OCI-LY7 (cell line): ENCODE data around the gene SELENOI. TPM values are rescaled to one million over a fixed set of nuclear protein-coding genes. Genes with fewer than 3 reads are reported as not detected.

Experiments used
- BruUV-seq: library from RNA; stranded (reverse); fragments of 400-500 nt; replicated peaks from 2 replicates; lab custom pipeline; 2021; lab: Mats Ljungman, UMichigan
- CTCF ChIA-PET: fragments of 300-600 bp; sonication (Branson Sonifier 250); formaldehyde crosslinking; loops from one replicate; lab custom pipeline; 2022; ENCODE audit warnings: antibody characterized with exemption; ENCODE audit not compliant: unreplicated experiment; lab: Charles Lee
- POLR2A ChIA-PET: fragments of 300-600 bp; sonication (Branson Sonifier 250); formaldehyde crosslinking; loops from one replicate; lab custom pipeline; 2022; ENCODE audit warnings: antibody characterized with exemption; lab: Charles Lee
- DNase-seq: peaks from one replicate; pipeline ENCODE4 v3.0.0-alpha.2; 2015; ENCODE audit warnings: low spot score
- H2AFZ ChIP-seq: fragments of 200-600 bp; sonication (generic), shearing (Covaris generic); 2 replicates; pipeline ENCODE4 v1.6.1; 2014; ENCODE audit warnings: mild to moderate bottlenecking, antibody characterized with exemption, low read length, moderate library complexity
- H3K27ac ChIP-seq: fragments of 200-600 bp; sonication (generic); 2 replicates; pipeline ENCODE4 v1.5.1; 2014; ENCODE audit warnings: mixed run types, low read depth, mild to moderate bottlenecking, moderate library complexity, low read length, inconsistent platforms; ENCODE audit not compliant: poor library complexity, severe bottlenecking
- H3K36me3 ChIP-seq: fragments of 200-600 bp; sonication (generic); 2 replicates; pipeline ENCODE4 v1.6.1; 2014; ENCODE audit warnings: mild to moderate bottlenecking, antibody characterized with exemption, low read length, moderate library complexity, mixed read lengths; ENCODE audit not compliant: insufficient read depth
- H3K4me1 ChIP-seq: fragments of 200-600 bp; sonication (generic); 2 replicates; pipeline ENCODE4 v1.5.1; 2014; ENCODE audit warnings: mild to moderate bottlenecking, low read length; ENCODE audit not compliant: insufficient read depth, poor library complexity, severe bottlenecking
- H3K4me2 ChIP-seq: fragments of 200-600 bp; sonication (generic); 2 replicates; pipeline ENCODE4 v1.6.1; 2014; ENCODE audit warnings: mild to moderate bottlenecking, low read length
- H3K4me3 ChIP-seq: fragments of 200-600 bp; sonication (generic); 2 replicates; pipeline ENCODE4 v1.5.1; 2014; ENCODE audit warnings: mild to moderate bottlenecking, low read depth, low read length; ENCODE audit not compliant: poor library complexity, severe bottlenecking
- H3K79me2 ChIP-seq: fragments of 200-600 bp; sonication (generic); 2 replicates; pipeline ENCODE4 v1.6.1; 2016; ENCODE audit warnings: low read depth, mild to moderate bottlenecking, low read length, moderate library complexity, mixed read lengths; ENCODE audit not compliant: insufficient read depth
- H3K9me2 ChIP-seq: fragments of 200-600 bp; sonication (generic); 2 replicates; pipeline ENCODE4 v1.6.1; 2016; ENCODE audit warnings: mild to moderate bottlenecking, low read length, mixed read lengths; ENCODE audit not compliant: insufficient read depth
- H3K9me3 ChIP-seq: fragments of 200-600 bp; sonication (generic); 2 replicates; pipeline ENCODE4 v1.6.1; 2014; ENCODE audit warnings: mild to moderate bottlenecking, mixed run types, low read length, mixed read lengths
- H4K20me1 ChIP-seq: fragments of 200-600 bp; sonication (generic); 2 replicates; pipeline ENCODE4 v1.6.1; 2014; ENCODE audit warnings: mild to moderate bottlenecking, antibody characterized with exemption, low read length, moderate library complexity, mixed read lengths; ENCODE audit not compliant: insufficient read depth
- EZH2phosphoT487 ChIP-seq: fragments of 200-600 bp; sonication (generic); IDR thresholded peaks from 2 replicates; pipeline ENCODE4 v1.6.1; 2018; ENCODE audit warnings: low read depth, borderline replicate concordance, mild to moderate bottlenecking, mixed run types, antibody characterized with exemption, low read length, moderate library complexity, mixed read lengths
- intact Hi-C: fragments of 100-400 bp; cut with micrococcal nuclease; formaldehyde crosslinking; loops from one replicate; pipeline ENCODE4 v1.10.0; 2022; ENCODE audit not compliant: unreplicated experiment
- total RNA-seq, 2 experiments: library from RNA; depleted of rRNA in 1 of 2; stranded (reverse); fragments of >200 nt in 1 of 2; shearing (Covaris generic) in 1 of 2; gene quantifications; 2 replicates each; pipeline ENCODE4 v1.2.3, GENCODE V29; 2014 to 2022
- TF ChIP-seq, protein P1 (sequence below): fragments of 200-600 bp; sonication (generic); conservative IDR thresholded peaks from 2 replicates; pipeline ENCODE4 v1.5.1; 2014; ENCODE audit warnings: mild to moderate bottlenecking, antibody characterized with exemption, low read length, moderate library complexity, mixed read lengths

The SELENOI gene
- total RNA-seq, 2 experiments from 2014 or later = 29.0 to 53.1 TPM

DNA sequence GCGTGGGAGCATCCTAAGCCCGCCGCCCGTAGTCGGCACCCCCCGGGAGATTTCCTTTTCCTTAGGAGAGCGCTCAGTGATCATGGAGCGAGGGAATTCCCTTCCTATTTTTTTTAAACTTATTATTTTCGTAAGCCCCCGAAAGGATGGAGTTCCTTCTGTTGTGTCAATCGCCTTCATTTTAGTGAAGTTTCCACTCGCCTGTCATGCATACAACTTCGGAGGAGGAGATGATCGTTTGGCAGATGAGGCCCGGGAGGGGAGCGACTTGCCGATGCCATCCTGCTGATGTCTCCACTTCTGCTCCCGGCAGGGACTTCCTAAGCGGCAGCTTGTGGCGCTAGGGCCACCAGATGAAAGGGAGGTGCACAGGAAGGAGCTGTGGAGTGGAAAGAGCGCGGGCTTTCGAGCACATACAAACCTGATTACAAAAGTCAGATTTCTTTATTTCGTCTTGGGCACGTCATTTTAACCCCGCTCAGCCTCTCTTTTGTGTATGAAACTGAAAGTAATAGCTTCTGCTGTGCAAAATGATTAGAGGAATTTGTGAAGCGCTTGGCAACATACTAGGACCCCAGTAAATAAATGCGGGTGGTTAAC lies 611 bp downstream of the SELENOI start, which contains the start of gene ADGRF3:
ADGRF3 (minus strand) TSS at position 336 of the 600 bp plus-strand sequence. CDS start 555 bp downstream, outside the sequence.
- intact Hi-C loops = loop anchor here (2.0 to 5.0 kb wide), 2 partner anchors 104 to 314 kb away; partner anchors contain the start of gene RAB10
- no peaks in the 10 kb centered on the region for H3K9me3 ChIP-seq
- H3K79me2 ChIP-seq = peaks cover 74% of the 10 kb centered on the region
- peak within 1 kb of the TSS; percentile 77 for H3K27ac ChIP-seq
- H3K4me1 ChIP-seq = peaks cover 28% of the 10 kb centered on the region
- peaks cover 21% of the 10 kb centered on the region for H4K20me1 ChIP-seq
- BruUV-seq = no TSS peak
- H3K4me3 ChIP-seq = peak within 1 kb of the TSS; percentile 83
- CTCF ChIA-PET = no interaction called here
- H2AFZ ChIP-seq = peak within 1 kb of the TSS; percentile 71; the same call in 1 of the 2 replicates
- peak; percentile 81 for DNase-seq
- TF ChIP-seq, protein P1, sequence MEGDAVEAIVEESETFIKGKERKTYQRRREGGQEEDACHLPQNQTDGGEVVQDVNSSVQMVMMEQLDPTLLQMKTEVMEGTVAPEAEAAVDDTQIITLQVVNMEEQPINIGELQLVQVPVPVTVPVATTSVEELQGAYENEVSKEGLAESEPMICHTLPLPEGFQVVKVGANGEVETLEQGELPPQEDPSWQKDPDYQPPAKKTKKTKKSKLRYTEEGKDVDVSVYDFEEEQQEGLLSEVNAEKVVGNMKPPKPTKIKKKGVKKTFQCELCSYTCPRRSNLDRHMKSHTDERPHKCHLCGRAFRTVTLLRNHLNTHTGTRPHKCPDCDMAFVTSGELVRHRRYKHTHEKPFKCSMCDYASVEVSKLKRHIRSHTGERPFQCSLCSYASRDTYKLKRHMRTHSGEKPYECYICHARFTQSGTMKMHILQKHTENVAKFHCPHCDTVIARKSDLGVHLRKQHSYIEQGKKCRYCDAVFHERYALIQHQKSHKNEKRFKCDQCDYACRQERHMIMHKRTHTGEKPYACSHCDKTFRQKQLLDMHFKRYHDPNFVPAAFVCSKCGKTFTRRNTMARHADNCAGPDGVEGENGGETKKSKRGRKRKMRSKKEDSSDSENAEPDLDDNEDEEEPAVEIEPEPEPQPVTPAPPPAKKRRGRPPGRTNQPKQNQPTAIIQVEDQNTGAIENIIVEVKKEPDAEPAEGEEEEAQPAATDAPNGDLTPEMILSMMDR = no peak
- TF ChIP-seq EZH2phosphoT487 = no peak
- H3K36me3 ChIP-seq = peaks cover 27% of the 10 kb centered on the region
- H3K4me2 ChIP-seq = peak within 1 kb of the TSS; percentile 91
- POLR2A ChIA-PET = interaction anchor here (1.0 to 1.8 kb wide), 4 partner anchors 10 to 313 kb away, joined by 3 to 5 read pairs (median 4); partner anchors contain the start of gene RAB10
- no peaks in the 10 kb centered on the region for H3K9me2 ChIP-seq

DNA sequence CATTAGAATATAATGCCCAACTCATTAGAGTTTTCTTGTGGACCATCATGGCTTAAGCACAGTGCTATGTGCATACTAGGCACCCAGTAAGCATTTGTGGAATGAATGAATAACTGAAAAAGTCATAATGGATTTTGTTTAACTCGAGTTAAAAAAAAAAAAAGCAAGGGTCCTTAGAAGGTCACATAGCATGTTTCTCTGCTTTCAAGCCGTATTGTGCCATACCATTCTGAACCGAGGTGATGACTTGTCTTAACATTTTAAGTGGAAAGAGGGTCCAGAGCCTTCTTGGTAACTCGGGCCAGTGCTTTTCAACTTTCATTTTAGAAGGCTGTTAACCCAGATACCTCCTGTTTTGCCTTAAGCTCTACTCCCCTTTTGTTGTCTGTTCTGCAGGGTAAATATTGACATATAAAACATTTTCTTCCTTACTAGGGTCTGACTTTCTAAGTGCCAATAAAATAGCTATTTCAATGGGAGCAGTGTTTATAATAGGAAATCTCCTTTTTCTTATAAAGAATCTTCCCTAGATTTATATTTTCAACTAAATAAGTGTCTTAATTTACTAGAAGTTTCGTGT lies 1.4 kb downstream of the SELENOI start:
- H4K20me1 ChIP-seq = peaks cover 23% of the 10 kb centered on the region
- H3K9me3 ChIP-seq = no peaks in the 10 kb centered on the region
- H3K9me2 ChIP-seq = no peaks in the 10 kb centered on the region
- TF ChIP-seq EZH2phosphoT487 = no peak
- TF ChIP-seq, protein P1 = no peak
- peak; percentile 9 for DNase-seq
- peak overlapping the region; percentile 85 for H3K4me2 ChIP-seq
- peaks cover 35% of the 10 kb centered on the region for H3K36me3 ChIP-seq
- H3K4me1 ChIP-seq = peaks cover 28% of the 10 kb centered on the region
- CTCF ChIA-PET = no interaction called here
- POLR2A ChIA-PET = interaction anchor here (0.6 to 1.8 kb wide), 5 partner anchors 9 to 787 kb away, joined by 3 to 5 read pairs (median 3); partner anchors contain the start of gene PREB
- no peak overlapping the region for H2AFZ ChIP-seq
- H3K4me3 ChIP-seq = peak overlapping the region; percentile 83
- intact Hi-C loops = loop anchor here (2.0 to 5.0 kb wide), 2 partner anchors 105 to 315 kb away; partner anchors contain the start of gene RAB10
- H3K79me2 ChIP-seq = peaks cover 82% of the 10 kb centered on the region
- no TSS peak for BruUV-seq
- H3K27ac ChIP-seq = peak overlapping the region; percentile 77
